Caco-2 (cell line): ENCODE results near the gene COX20. TPM values are rescaled to one million over a fixed set of nuclear protein-coding genes. Genes with fewer than 3 reads are reported as not detected.

Experiments
- BruUV-seq: library from RNA; stranded (reverse); fragments of 400-500 nt; replicated peaks from 2 replicates; lab custom pipeline; 2021; lab: Mats Ljungman, UMichigan
- CTCF ChIA-PET: fragments of 300-600 bp; sonication (Branson Sonifier 250); formaldehyde crosslinking; loops from one replicate; lab custom pipeline; 2022; ENCODE audit warnings: antibody characterized with exemption; lab: Charles Lee
- POLR2A ChIA-PET: fragments of 300-600 bp; sonication (Branson Sonifier 250); formaldehyde crosslinking; loops from one replicate; lab custom pipeline; 2022; ENCODE audit warnings: antibody characterized with exemption; lab: Charles Lee
- DNase-seq, 2 experiments: peaks; one replicate each; pipeline versions ENCODE4 v3.0.0 to v3.0.0-alpha.2; 2020 to 2022
- H3K27me3 ChIP-seq: replicated peaks from 2 replicates; pipeline ENCODE4 v1.6.0; 2011; ENCODE audit warnings: low read length; ENCODE audit not compliant: control insufficient read depth, insufficient read depth
- H3K36me3 ChIP-seq: 2 replicates; pipeline ENCODE4 v1.5.1; 2011; ENCODE audit warnings: low read length; ENCODE audit not compliant: control insufficient read depth, insufficient read depth
- H3K4me1 ChIP-seq: fragments of 250-450 bp; sonication (Bioruptor Pico); 2 replicates; pipeline ENCODE4 v1.5.1; 2020; ENCODE audit warnings: mild to moderate bottlenecking
- H3K4me3 ChIP-seq: 2 replicates; pipeline ENCODE4 v1.5.1; 2011; ENCODE audit warnings: low read depth, mild to moderate bottlenecking, control low read depth, low read length
- H3K9me3 ChIP-seq: fragments of 250-450 bp; sonication (Bioruptor Pico); 2 replicates; pipeline ENCODE4 v1.5.1; 2020; ENCODE audit warnings: mild to moderate bottlenecking, moderate library complexity
- H3K27ac Mint-ChIP-seq: one replicate; pipeline ENCODE4 v1.8.0; 2022; ENCODE audit warnings: mixed read lengths; ENCODE audit not compliant: unreplicated experiment
- H3K27me3 Mint-ChIP-seq: one replicate; pipeline ENCODE4 v1.8.0; 2022; ENCODE audit warnings: mixed read lengths; ENCODE audit not compliant: insufficient read depth, unreplicated experiment
- H3K36me3 Mint-ChIP-seq: one replicate; pipeline ENCODE4 v1.8.0; 2022; ENCODE audit warnings: mild to moderate bottlenecking, mixed read lengths; ENCODE audit not compliant: insufficient read depth, unreplicated experiment
- H3K4me1 Mint-ChIP-seq: one replicate; pipeline ENCODE4 v1.8.0; 2022; ENCODE audit warnings: low read depth, mixed read lengths; ENCODE audit not compliant: unreplicated experiment
- H3K4me3 Mint-ChIP-seq: one replicate; pipeline ENCODE4 v1.8.0; 2022; ENCODE audit warnings: mild to moderate bottlenecking, moderate library complexity, mixed read lengths; ENCODE audit not compliant: unreplicated experiment
- H3K9me3 Mint-ChIP-seq: one replicate; pipeline ENCODE4 v1.8.0; 2022; ENCODE audit warnings: mixed read lengths; ENCODE audit not compliant: unreplicated experiment
- intact Hi-C: fragments of 100-400 bp; cut with micrococcal nuclease; formaldehyde crosslinking; loops from one replicate; pipeline ENCODE4 v1.10.0; 2022; ENCODE audit not compliant: unreplicated experiment
- total RNA-seq: library from RNA; stranded (reverse); gene quantifications from 2 replicates; pipeline ENCODE4 v1.2.3, GENCODE V29; 2022
- TF ChIP-seq, protein P1 (sequence below), 2 experiments: fragments of 200-600 bp in 1 of 2; IDR thresholded peaks; 1 replicate in 1 of 2; 2 replicates in 1 of 2; pipeline versions ENCODE4 v1.5.1 to v1.8.0; 2011 to 2022; ENCODE audit warnings: antibody characterized with exemption in 1 of 2, control low read depth in 1 of 2, inconsistent platforms in 1 of 2, low read depth in 1 of 2, low read length in 1 of 2, mild to moderate bottlenecking in 1 of 2, moderate library complexity in 1 of 2; ENCODE audit not compliant: insufficient read depth in 1 of 2, severe bottlenecking in 1 of 2, unreplicated experiment in 1 of 2

COX20 gene
- total RNA-seq, 1 experiment from 2014 or later = 68.0 TPM

DNA sequence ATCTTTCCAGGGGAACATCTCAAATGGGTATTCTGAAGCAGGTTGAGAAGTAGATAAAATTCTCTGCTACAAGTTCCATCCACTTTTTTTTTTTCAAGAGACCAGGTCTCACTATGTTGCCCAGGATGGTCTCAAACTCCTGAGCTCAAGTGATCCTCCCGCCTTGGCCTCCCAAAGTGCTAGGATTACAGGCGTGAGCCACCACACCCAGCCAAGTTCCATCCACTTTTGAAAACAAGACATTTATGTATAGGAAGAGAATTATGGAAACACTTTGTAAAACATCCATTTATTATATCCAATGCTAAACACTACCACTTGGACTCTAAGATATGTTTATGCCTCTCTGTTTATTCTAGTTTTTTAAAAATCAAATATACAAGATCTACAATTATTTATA, 15.4 kb downstream of the COX20 start:
- H3K4me1 Mint-ChIP-seq = peaks cover 26% of the 10 kb centered on the region
- no peaks in the 10 kb centered on the region for H3K9me3 Mint-ChIP-seq
- no peak overlapping the region for H3K27ac Mint-ChIP-seq
- peaks cover 98% of the 10 kb centered on the region for H3K36me3 Mint-ChIP-seq
- no peak overlapping the region for H3K4me3 ChIP-seq
- no peaks in the 10 kb centered on the region for H3K27me3 Mint-ChIP-seq
- BruUV-seq = no TSS peak
- no peak for DNase-seq
- H3K4me3 Mint-ChIP-seq = no peak overlapping the region
- no peaks in the 10 kb centered on the region; the same call in 1 of the 2 replicates for H3K36me3 ChIP-seq
- 0 out of 2 replicates have a peak, but pooled peaks cover 5% of the 10 kb centered on the region for H3K4me1 ChIP-seq
- no peaks in the 10 kb centered on the region for H3K27me3 ChIP-seq
- H3K9me3 ChIP-seq = no peaks in the 10 kb centered on the region
- intact Hi-C loops = no loop called here
- CTCF ChIA-PET = no interaction called here
- POLR2A ChIA-PET = interaction anchor here (0.6 to 1.7 kb wide), 4 partner anchors 8 to 14 kb away, joined by 3 to 5 read pairs (median 4); partner anchors contain the start of gene HNRNPU
- TF ChIP-seq, protein P1, sequence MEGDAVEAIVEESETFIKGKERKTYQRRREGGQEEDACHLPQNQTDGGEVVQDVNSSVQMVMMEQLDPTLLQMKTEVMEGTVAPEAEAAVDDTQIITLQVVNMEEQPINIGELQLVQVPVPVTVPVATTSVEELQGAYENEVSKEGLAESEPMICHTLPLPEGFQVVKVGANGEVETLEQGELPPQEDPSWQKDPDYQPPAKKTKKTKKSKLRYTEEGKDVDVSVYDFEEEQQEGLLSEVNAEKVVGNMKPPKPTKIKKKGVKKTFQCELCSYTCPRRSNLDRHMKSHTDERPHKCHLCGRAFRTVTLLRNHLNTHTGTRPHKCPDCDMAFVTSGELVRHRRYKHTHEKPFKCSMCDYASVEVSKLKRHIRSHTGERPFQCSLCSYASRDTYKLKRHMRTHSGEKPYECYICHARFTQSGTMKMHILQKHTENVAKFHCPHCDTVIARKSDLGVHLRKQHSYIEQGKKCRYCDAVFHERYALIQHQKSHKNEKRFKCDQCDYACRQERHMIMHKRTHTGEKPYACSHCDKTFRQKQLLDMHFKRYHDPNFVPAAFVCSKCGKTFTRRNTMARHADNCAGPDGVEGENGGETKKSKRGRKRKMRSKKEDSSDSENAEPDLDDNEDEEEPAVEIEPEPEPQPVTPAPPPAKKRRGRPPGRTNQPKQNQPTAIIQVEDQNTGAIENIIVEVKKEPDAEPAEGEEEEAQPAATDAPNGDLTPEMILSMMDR (IDR thresholded peaks at IDR 0.05; ENCODE audit: insufficient read depth in 1 of 2, low read depth in 1 of 2, low read length in 1 of 2, severe bottlenecking in 1 of 2, unreplicated experiment in 1 of 2) = no peak

DNA sequence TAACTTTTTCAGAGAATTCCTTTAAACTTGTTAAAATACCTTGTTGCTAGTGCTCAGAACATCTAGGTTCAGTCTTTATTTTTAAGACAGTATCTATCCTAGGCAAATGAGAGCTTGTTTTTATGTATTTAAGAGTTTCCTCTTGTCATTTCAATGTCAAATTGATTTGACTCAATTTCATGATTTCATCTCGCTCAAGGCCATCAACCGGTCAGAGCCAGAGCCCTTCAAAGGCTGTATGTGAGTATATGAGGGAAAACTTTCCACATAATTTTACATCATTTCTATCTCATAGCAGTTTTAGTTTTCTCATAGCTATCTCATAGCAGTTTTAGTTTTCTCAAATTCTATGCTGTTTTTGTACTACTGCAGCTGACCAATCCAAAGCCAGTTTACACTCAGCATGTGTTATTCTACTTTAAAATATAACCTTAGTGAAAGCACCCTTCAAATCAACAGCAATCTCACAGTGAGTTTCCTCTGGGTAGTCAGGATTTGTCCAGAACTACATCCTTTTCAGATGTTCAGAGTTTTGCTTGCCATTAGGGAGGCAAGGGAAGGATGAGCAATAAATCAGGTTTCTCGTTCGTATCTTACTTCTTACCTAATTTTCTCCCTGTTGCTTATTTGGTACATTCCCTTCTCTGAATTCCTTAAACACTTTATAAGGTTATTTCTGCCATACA, 16.2 kb downstream of the COX20 start:
- no peaks in the 10 kb centered on the region for H3K9me3 Mint-ChIP-seq
- Histone ChIP-seq H3K9me3 (no peaks in the 10 kb centered on the region), H3K4me1 (0 out of 2 replicates have a peak, but pooled peaks cover 5% of the 10 kb centered on the region), H3K4me3 (no peak overlapping the region), H3K36me3 (no peaks in the 10 kb centered on the region; the same call in 1 of the 2 replicates), H3K27me3 (no peaks in the 10 kb centered on the region)
- H3K27ac Mint-ChIP-seq = peak overlapping the region; percentile 49
- no TSS peak for BruUV-seq
- no peaks in the 10 kb centered on the region for H3K27me3 Mint-ChIP-seq
- intact Hi-C loops = no loop called here
- ChIA-PET CTCF (no interaction called here), POLR2A (no interaction called here)
- no peak for DNase-seq
- H3K36me3 Mint-ChIP-seq = peaks cover 98% of the 10 kb centered on the region
- peaks cover 29% of the 10 kb centered on the region for H3K4me1 Mint-ChIP-seq
- H3K4me3 Mint-ChIP-seq = no peak overlapping the region
- TF ChIP-seq, protein P1 (IDR thresholded peaks at IDR 0.05; ENCODE audit: insufficient read depth in 1 of 2, low read depth in 1 of 2, low read length in 1 of 2, severe bottlenecking in 1 of 2, unreplicated experiment in 1 of 2) = no peak

DNA sequence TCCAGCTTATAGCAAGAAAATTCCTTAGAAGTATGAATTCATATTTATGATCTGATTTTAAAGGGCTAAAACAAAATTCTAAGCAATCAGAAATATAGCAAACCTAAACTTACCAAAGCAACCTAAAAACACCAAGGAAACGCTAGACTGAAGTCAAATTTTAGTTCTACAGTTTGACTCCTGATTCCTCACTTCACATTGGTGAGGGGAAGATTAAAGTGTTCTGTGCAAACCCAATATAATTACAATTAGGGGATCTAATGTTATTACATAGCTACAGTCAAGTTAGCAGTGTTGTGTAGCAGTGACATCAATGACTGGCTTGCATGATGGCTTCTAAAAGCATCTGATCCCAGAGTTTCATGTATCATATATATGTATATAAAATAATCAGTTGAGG, 17.2 kb downstream of the COX20 start:
- Histone ChIP-seq H3K36me3 (peaks cover 1% of the 10 kb centered on the region), H3K27me3 (no peaks in the 10 kb centered on the region), H3K9me3 (no peaks in the 10 kb centered on the region), H3K4me3 (no peak overlapping the region), H3K4me1 (0 out of 2 replicates have a peak, but pooled peaks cover 5% of the 10 kb centered on the region)
- ChIA-PET POLR2A (no interaction called here), CTCF (no interaction called here)
- intact Hi-C loops = no loop called here
- no peak overlapping the region for H3K4me3 Mint-ChIP-seq
- no TSS peak for BruUV-seq
- no peak overlapping the region for H3K27ac Mint-ChIP-seq
- DNase-seq = no peak
- peaks cover 99% of the 10 kb centered on the region for H3K36me3 Mint-ChIP-seq
- peaks cover 29% of the 10 kb centered on the region for H3K4me1 Mint-ChIP-seq
- TF ChIP-seq, protein P1 (IDR thresholded peaks at IDR 0.05; ENCODE audit: insufficient read depth in 1 of 2, low read depth in 1 of 2, low read length in 1 of 2, severe bottlenecking in 1 of 2, unreplicated experiment in 1 of 2) = no peak
- H3K27me3 Mint-ChIP-seq = no peaks in the 10 kb centered on the region
- no peaks in the 10 kb centered on the region for H3K9me3 Mint-ChIP-seq
